GM19463 (cell line): ENCODE data around the gene VN1R5.

Experiments used
- ATAC-seq: cut with Tn5 transposase; IDR thresholded peaks from one replicate; pipeline ENCODE4 v1.9.1; 2021; ENCODE audit warnings: mild to moderate bottlenecking, moderate library complexity; ENCODE audit not compliant: unreplicated experiment

VN1R5 gene

GRCh38 chr1:247299723-247300381 lies 44.0 kb downstream of the VN1R5 start:
- ATAC-seq = no peak

- no peak for ATAC-seq
Observed at GRCh38 chr1:247300491-247301175, 44.8 kb downstream of the VN1R5 start.

GRCh38 chr1:247301176-247301540 lies 45.3 kb downstream of the VN1R5 start:
- ATAC-seq = no peak

DNA sequence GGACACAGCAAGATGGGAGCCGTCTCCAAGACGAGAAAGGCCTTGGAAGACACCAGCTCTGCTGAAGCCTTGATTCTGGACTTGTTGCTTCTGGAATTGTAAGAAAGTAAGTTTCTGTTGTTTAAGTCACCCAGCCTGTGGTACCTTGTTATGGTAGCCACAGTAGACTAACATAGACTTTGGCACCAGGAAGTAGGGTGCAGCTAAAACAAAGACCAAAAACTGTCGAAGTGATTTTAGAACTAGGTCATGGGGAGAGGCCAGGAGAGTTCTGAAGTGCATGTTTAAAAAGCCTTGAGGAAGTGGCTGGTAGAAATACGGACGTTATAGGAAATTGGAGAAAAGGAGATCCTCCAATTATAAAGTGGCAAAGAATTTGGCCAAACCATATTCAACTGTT lies 47.3 kb downstream of the VN1R5 start:
- no peak for ATAC-seq

DNA sequence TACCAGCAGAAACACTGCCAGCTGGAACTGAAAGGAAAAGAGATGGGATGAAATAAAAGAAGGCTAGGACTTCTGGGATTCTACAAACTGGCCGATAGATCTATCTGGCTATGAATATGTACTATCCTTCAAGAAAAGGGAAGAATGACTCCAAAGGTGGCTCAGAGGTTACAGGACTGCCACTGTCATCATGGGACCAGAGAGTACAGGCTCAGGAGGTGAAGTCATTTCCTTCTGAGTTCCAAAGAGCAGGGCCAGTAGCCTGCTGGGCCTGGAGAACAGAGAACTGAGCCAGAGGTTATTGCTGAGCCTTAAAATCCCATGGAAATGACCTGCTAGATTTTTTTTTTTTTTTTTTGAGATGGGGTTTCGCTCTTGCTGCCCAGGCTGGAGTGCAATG lies 48.2 kb downstream of the VN1R5 start:
- no peak for ATAC-seq
